ENCODE measurements around the gene INSYN2B.

DNA sequence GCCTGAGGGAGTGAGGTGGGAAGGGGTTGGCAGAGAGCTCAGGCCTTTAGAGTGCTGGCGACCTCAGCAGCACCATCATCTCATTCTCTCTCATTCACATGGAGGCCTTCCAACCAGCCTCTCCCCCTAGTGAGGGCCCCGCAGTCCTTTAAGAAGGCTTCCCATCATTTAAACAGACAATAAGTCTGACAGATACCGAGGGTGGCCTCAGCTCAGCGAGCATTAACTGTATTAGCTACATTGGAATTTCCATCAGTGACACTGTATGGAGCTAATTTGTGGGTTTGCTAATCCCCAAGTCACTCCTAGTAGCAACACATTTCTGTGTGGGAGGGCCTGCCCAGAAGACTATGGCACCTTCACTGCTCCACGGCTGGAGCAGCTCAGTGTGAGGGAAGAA, 75.8 kb downstream of the INSYN2B start:
- TF ChIP-seq, protein P1, sequence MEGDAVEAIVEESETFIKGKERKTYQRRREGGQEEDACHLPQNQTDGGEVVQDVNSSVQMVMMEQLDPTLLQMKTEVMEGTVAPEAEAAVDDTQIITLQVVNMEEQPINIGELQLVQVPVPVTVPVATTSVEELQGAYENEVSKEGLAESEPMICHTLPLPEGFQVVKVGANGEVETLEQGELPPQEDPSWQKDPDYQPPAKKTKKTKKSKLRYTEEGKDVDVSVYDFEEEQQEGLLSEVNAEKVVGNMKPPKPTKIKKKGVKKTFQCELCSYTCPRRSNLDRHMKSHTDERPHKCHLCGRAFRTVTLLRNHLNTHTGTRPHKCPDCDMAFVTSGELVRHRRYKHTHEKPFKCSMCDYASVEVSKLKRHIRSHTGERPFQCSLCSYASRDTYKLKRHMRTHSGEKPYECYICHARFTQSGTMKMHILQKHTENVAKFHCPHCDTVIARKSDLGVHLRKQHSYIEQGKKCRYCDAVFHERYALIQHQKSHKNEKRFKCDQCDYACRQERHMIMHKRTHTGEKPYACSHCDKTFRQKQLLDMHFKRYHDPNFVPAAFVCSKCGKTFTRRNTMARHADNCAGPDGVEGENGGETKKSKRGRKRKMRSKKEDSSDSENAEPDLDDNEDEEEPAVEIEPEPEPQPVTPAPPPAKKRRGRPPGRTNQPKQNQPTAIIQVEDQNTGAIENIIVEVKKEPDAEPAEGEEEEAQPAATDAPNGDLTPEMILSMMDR (IDR thresholded peaks at IDR 0.05; ENCODE audit: insufficient read depth, low read length, poor library complexity, severe bottlenecking) = no peak
- TF ChIP-seq EZH2phosphoT487 (conservative IDR thresholded peaks at IDR 0.05; ENCODE audit: low read length) = no peak
